Mesendoderm (in vitro differentiated cells): Measurements from ENCODE around the gene NIPSNAP2.
"Not testable (repeated sequence)": the region's sequence is repeated elsewhere in the genome, so short reads cannot be mapped to it uniquely, and the experiment has no call there.

Experiments used
- DNase-seq: peaks from one replicate; pipeline ENCODE4 v3.0.0; 2013
- H2AK5ac ChIP-seq: 2 replicates; pipeline ENCODE4 v1.6.1; 2013; ENCODE audit warnings: low read length, inconsistent platforms
- H2BK120ac ChIP-seq: 2 replicates; pipeline ENCODE4 v1.6.1; 2013; ENCODE audit warnings: low read depth, mild to moderate bottlenecking, low read length, moderate library complexity, mixed read lengths
- H2BK15ac ChIP-seq: replicated peaks from 2 replicates; pipeline ENCODE4 v1.6.1; 2013; ENCODE audit warnings: low read depth, mild to moderate bottlenecking, moderate library complexity
- H2BK5ac ChIP-seq: 2 replicates; pipeline ENCODE4 v1.6.1; 2013; ENCODE audit warnings: low read length, inconsistent platforms
- H3K18ac ChIP-seq: 2 replicates; pipeline ENCODE4 v1.6.1; 2013; ENCODE audit warnings: mild to moderate bottlenecking, low read length, mixed read lengths
- H3K23ac ChIP-seq: one replicate; pipeline ENCODE4 v1.6.1; 2013; ENCODE audit warnings: low read length
- H3K27ac ChIP-seq: 2 replicates; pipeline ENCODE4 v1.5.1; 2013; ENCODE audit warnings: low read depth, mild to moderate bottlenecking, inconsistent platforms, low read length, moderate library complexity
- H3K27me3 ChIP-seq: 2 replicates; pipeline ENCODE4 v1.6.1; 2013; ENCODE audit warnings: low read length, control low read depth, mild to moderate bottlenecking, inconsistent platforms; ENCODE audit not compliant: insufficient read depth, poor library complexity
- H3K36me3 ChIP-seq: 2 replicates; pipeline ENCODE4 v1.6.1; 2013; ENCODE audit warnings: low read length, inconsistent platforms; ENCODE audit not compliant: control insufficient read depth, insufficient read depth
- H3K4ac ChIP-seq: one replicate; pipeline ENCODE4 v1.6.1; 2013; ENCODE audit warnings: low read depth, mild to moderate bottlenecking, low read length, moderate library complexity
- H3K4me1 ChIP-seq: 2 replicates; pipeline ENCODE4 v1.6.1; 2013; ENCODE audit warnings: low read depth, low read length, inconsistent platforms; ENCODE audit not compliant: control insufficient read depth
- H3K4me2 ChIP-seq: 2 replicates; pipeline ENCODE4 v1.6.1; 2013; ENCODE audit warnings: low read length
- H3K4me3 ChIP-seq: 2 replicates; pipeline ENCODE4 v1.5.1; 2013; ENCODE audit warnings: mild to moderate bottlenecking, low read length
- H3K56ac ChIP-seq: one replicate; pipeline ENCODE4 v1.6.1; 2013; ENCODE audit warnings: low read length
- H3K79me1 ChIP-seq: 2 replicates; pipeline ENCODE4 v1.6.1; 2013; ENCODE audit warnings: low read length, inconsistent platforms
- H3K79me2 ChIP-seq: 2 replicates; pipeline ENCODE4 v1.6.1; 2013; ENCODE audit warnings: mild to moderate bottlenecking, low read length; ENCODE audit not compliant: control insufficient read depth, insufficient read depth
- H3K9ac ChIP-seq: 2 replicates; pipeline ENCODE4 v1.6.1; 2013; ENCODE audit warnings: low read length, inconsistent platforms
- H4K5ac ChIP-seq: one replicate; pipeline ENCODE4 v1.6.1; 2013; ENCODE audit warnings: low read length
- H4K8ac ChIP-seq: one replicate; pipeline ENCODE4 v1.6.1; 2013; ENCODE audit warnings: low read depth, mild to moderate bottlenecking, control low read depth, low read length, moderate library complexity
- WGBS: extraction: QIAGEN DNeasy Blood & Tissue Kit; methylation state at CpG from one replicate; pipeline ENCODE4 v1.1.7; 2013; ENCODE audit warnings: low lambda C conversion rate, missing lambda C conversion rate; ENCODE audit not compliant: insufficient coverage; ENCODE audit errors: extremely low coverage; 5-methylcytosine and 5-hydroxymethylcytosine counted together

NIPSNAP2 gene

DNA sequence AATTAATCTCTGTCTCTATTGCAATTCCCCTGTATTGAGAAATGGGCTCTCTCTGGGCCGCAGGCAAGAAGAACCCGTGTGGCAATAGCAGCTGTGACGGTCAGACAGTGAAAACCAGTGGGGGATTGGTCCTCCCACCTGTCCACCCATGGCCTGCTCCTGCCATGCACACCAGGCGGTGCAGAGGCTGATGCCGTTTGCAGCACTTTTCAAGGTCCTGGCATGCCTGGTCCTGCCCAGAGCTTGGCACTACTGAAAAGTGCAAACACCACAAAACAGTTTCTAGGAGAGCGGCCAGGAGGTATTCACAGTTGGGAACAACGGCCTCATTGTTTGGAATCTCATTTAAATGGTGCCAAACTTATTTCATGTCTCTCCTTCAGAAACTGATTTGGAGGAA lies 45.3 kb downstream of the NIPSNAP2 start:
- Histone ChIP-seq H3K27me3 (no peaks in the 10 kb centered on the region), H3K18ac (no peak overlapping the region), H3K23ac (no peak overlapping the region), H4K8ac (no peak overlapping the region), H3K56ac (no peak overlapping the region), H3K36me3 (no peaks in the 10 kb centered on the region), H3K9ac (no peak overlapping the region), H2BK5ac (no peak overlapping the region), H3K79me2 (no peaks in the 10 kb centered on the region), H2BK120ac (no peak overlapping the region), H3K4me2 (no peak overlapping the region), H4K5ac (no peak overlapping the region), H2AK5ac (no peak overlapping the region), H2BK15ac (no peak overlapping the region), H3K4me1 (no peaks in the 10 kb centered on the region), H3K79me1 (no peaks in the 10 kb centered on the region), H3K27ac (no peak overlapping the region), H3K4me3 (no peak overlapping the region), H3K4ac (no peak overlapping the region)
- WGBS: no CpG with 5 or more reads among the region's 7 CpGs
- DNase-seq: no peak

DNA sequence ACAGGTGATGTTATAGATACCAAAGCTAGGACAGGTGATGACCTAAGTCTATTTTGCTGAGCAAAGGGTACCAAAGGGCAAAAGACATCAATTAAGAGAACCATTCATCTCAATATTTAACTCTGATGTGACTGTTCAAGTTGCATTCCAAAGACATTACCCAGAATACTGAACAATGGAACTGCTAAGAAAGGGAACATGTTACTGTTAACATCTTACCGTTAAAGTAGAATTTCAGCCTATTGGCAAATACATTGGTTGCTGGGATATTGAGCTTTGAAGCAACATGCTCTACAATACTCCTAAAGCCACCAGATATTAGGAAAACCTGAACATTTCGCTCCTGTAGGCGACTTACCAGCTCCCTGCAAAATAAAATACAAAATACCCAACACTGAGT lies 52.6 kb downstream of the NIPSNAP2 start:
- not testable (repeated sequence) for H3K56ac ChIP-seq

DNA sequence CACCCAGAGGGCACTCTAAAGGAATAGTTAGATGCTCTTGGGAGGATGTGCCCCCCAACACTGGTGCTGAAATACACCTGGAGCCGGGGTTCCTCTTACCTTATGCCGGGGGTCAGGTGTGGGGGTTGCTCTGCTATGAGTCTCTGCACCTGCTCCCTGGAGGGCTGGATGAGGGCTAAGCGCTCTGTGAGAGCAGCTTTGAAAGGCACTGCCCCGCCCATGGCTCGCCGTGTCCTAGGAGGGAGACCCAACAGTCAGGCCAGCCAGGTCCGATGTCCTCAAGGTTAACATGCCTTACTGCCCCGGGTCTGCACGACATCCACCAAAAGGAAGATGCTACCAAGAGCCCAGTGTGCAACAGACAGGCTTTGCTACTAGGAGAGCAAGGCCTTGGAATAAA lies 55.1 kb downstream of the NIPSNAP2 start:
- no CpG with 5 or more reads among the region's 9 CpGs for WGBS
- H3K27ac ChIP-seq: no peak overlapping the region
- H3K79me2 ChIP-seq: no peaks in the 10 kb centered on the region
- H3K36me3 ChIP-seq: peaks cover 3% of the 10 kb centered on the region
- no peaks in the 10 kb centered on the region for H3K4me1 ChIP-seq
- no peak overlapping the region for H4K8ac ChIP-seq
- no peak overlapping the region for H3K4me2 ChIP-seq
- no peak overlapping the region for H3K23ac ChIP-seq
- no peak overlapping the region for H3K4me3 ChIP-seq
- H3K56ac ChIP-seq: no peak overlapping the region
- DNase-seq: no peak
- H3K79me1 ChIP-seq: no peaks in the 10 kb centered on the region
- H3K9ac ChIP-seq: no peak overlapping the region
- no peak overlapping the region for H2AK5ac ChIP-seq
- H2BK15ac ChIP-seq: no peak overlapping the region
- H2BK120ac ChIP-seq: no peak overlapping the region
- no peak overlapping the region for H3K4ac ChIP-seq
- H4K5ac ChIP-seq: no peak overlapping the region
- no peak overlapping the region for H3K18ac ChIP-seq
- H3K27me3 ChIP-seq: no peaks in the 10 kb centered on the region
- H2BK5ac ChIP-seq: no peak overlapping the region

More for the DNA sequence above, 52.6 kb downstream of the NIPSNAP2 start:
- H3K79me1 ChIP-seq, H2BK5ac ChIP-seq, H3K9ac ChIP-seq, H2AK5ac ChIP-seq, H3K79me2 ChIP-seq, H4K5ac ChIP-seq, H4K8ac ChIP-seq, H3K23ac ChIP-seq, H3K36me3 ChIP-seq, H3K18ac ChIP-seq, H2BK15ac ChIP-seq, H3K4me1 ChIP-seq, H3K4ac ChIP-seq, H3K27me3 ChIP-seq, H3K27ac ChIP-seq, H3K4me2 ChIP-seq, H2BK120ac ChIP-seq, DNase-seq, H3K4me3 ChIP-seq: not testable (repeated sequence)
- no CpG with 5 or more reads among the region's 3 CpGs for WGBS

DNA sequence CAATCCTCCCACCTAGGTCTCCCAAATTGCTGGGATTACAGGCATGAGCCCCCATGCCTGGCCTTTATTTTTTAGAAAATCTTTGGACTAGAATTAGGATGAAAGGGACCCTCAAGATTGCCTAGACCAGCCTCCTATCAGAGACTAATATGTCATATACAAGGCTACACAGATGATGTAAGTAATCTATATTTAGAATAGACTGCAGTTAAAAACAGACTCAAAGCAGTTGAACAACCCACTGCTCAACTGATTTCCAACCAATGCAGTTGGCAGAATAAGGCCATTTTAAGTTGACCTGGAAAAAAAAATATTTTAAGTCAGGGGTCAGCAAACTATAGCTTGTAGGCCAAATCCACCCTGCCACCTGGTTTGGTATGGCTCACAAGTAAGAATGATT lies 59.1 kb downstream of the NIPSNAP2 start:
- Histone ChIP-seq H2BK15ac (no peak overlapping the region), H3K56ac (no peak overlapping the region), H4K8ac (no peak overlapping the region), H2AK5ac (no peak overlapping the region), H2BK120ac (no peak overlapping the region), H2BK5ac (no peak overlapping the region), H3K23ac (no peak overlapping the region), H3K4me3 (no peak overlapping the region), H3K4me2 (no peak overlapping the region), H3K27ac (no peak overlapping the region), H3K79me1 (peaks cover 2% of the 10 kb centered on the region), H3K27me3 (no peaks in the 10 kb centered on the region), H3K36me3 (peaks cover 3% of the 10 kb centered on the region), H3K79me2 (no peaks in the 10 kb centered on the region), H4K5ac (no peak overlapping the region), H3K4me1 (no peaks in the 10 kb centered on the region), H3K18ac (no peak overlapping the region), H3K4ac (no peak overlapping the region), H3K9ac (no peak overlapping the region)
- no peak for DNase-seq

DNA sequence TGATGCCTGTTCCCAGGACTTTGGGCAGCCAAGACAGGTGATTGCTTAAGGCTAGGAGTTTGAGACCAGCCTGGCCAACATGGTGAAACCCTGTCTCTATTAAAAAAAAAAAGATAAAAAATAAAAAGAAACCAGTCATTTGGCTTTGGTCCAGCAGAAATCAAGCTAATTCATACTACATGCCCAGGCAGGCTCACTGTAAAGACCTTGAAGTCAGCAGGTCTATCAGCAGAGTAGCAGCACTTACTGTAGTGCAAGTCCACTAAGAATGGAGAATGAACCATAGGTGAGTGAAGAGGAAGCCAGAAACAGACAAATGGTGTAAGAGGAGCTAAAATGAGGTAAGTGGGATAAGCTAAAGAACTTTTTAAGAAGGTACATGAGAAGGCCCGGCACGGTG lies 62.2 kb downstream of the NIPSNAP2 start:
- H3K36me3 ChIP-seq: peaks cover 2% of the 10 kb centered on the region
- no peak overlapping the region for H3K9ac ChIP-seq
- H3K79me2 ChIP-seq: no peaks in the 10 kb centered on the region
- H4K8ac ChIP-seq: no peak overlapping the region
- DNase-seq: no peak
- H2AK5ac ChIP-seq: no peak overlapping the region
- H3K56ac ChIP-seq: no peak overlapping the region
- H3K27ac ChIP-seq: no peak overlapping the region
- H2BK15ac ChIP-seq: no peak overlapping the region
- no peak overlapping the region for H3K4me2 ChIP-seq
- no peak overlapping the region for H2BK5ac ChIP-seq
- no peak overlapping the region for H2BK120ac ChIP-seq
- no peak overlapping the region for H3K18ac ChIP-seq
- H3K27me3 ChIP-seq: no peaks in the 10 kb centered on the region
- no peak overlapping the region for H3K4me3 ChIP-seq
- H3K79me1 ChIP-seq: peaks cover 2% of the 10 kb centered on the region
- WGBS: no CpG with 5 or more reads among the region's 2 CpGs
- H3K4ac ChIP-seq: no peak overlapping the region
- H3K23ac ChIP-seq: no peak overlapping the region
- no peak overlapping the region for H4K5ac ChIP-seq
- H3K4me1 ChIP-seq: no peaks in the 10 kb centered on the region

- Histone ChIP-seq H3K79me2 (peaks cover 6% of the 10 kb centered on the region), H2BK5ac (no peak overlapping the region), H3K36me3 (peaks cover 2% of the 10 kb centered on the region)
These were observed 64.7 kb downstream of the NIPSNAP2 start for GRCh38 chr7:56028942-56029630.

More at GRCh38 chr7:56028942-56029630, 64.7 kb downstream of the NIPSNAP2 start:
- no CpG with 5 or more reads among the region's 9 CpGs for WGBS
- H3K27ac ChIP-seq: no peak overlapping the region
- no peak overlapping the region for H3K56ac ChIP-seq
- H4K5ac ChIP-seq: no peak overlapping the region
- H3K18ac ChIP-seq: no peak overlapping the region
- H2BK120ac ChIP-seq: no peak overlapping the region
- H3K27me3 ChIP-seq: no peaks in the 10 kb centered on the region
- H2AK5ac ChIP-seq: no peak overlapping the region
- no peak overlapping the region for H3K4me2 ChIP-seq
- no peak overlapping the region for H3K9ac ChIP-seq
- no peak overlapping the region for H3K4me3 ChIP-seq
- peaks cover 6% of the 10 kb centered on the region for H3K79me1 ChIP-seq
- no peaks in the 10 kb centered on the region for H3K4me1 ChIP-seq
- no peak overlapping the region for H3K23ac ChIP-seq
- no peak overlapping the region for H3K4ac ChIP-seq
- no peak overlapping the region for H2BK15ac ChIP-seq
- no peak for DNase-seq
- H4K8ac ChIP-seq: no peak overlapping the region
